KMS-11 (cell line): ENCODE data around the gene FBXO21.
A peak's percentile ranks its signal among the peaks of the same experiment; 100 is the strongest.

ENCODE experiments used
- H2AFZ ChIP-seq: fragments of 200-600 bp; sonication (generic); 2 replicates; pipeline ENCODE4 v1.6.1; 2016; ENCODE audit warnings: antibody characterized with exemption, mixed run types, low read depth
- H3K27ac ChIP-seq: fragments of 200-600 bp; sonication (generic); 2 replicates; pipeline ENCODE4 v1.6.1; 2016; ENCODE audit warnings: mild to moderate bottlenecking, mixed run types
- H3K27me3 ChIP-seq: fragments of 200-600 bp; sonication (generic); 2 replicates; pipeline ENCODE4 v1.6.1; 2017; ENCODE audit warnings: mild to moderate bottlenecking, low read depth, mixed run types, moderate library complexity; ENCODE audit not compliant: insufficient read depth
- H3K36me3 ChIP-seq: fragments of 200-600 bp; sonication (generic); 2 replicates; pipeline ENCODE4 v1.6.1; 2017; ENCODE audit warnings: mild to moderate bottlenecking, mixed run types; ENCODE audit not compliant: insufficient read depth
- H3K4me1 ChIP-seq: fragments of 200-600 bp; sonication (generic); 2 replicates; pipeline ENCODE4 v1.6.1; 2016; ENCODE audit warnings: mild to moderate bottlenecking, low read depth, mixed run types; ENCODE audit not compliant: poor library complexity, severe bottlenecking
- H3K4me2 ChIP-seq: fragments of 200-600 bp; sonication (generic); 2 replicates; pipeline ENCODE4 v1.7.0; 2016; ENCODE audit warnings: mild to moderate bottlenecking, mixed run types
- H3K4me3 ChIP-seq: fragments of 200-600 bp; sonication (generic); IDR thresholded peaks from 2 replicates; pipeline ENCODE4 v1.6.1; 2017; ENCODE audit warnings: low read depth, low read length, mixed read lengths; ENCODE audit not compliant: insufficient read depth
- H3K79me2 ChIP-seq: fragments of 200-600 bp; sonication (generic); 2 replicates; pipeline ENCODE4 v1.6.1; 2016; ENCODE audit warnings: low read depth, mixed run types; ENCODE audit not compliant: insufficient read depth
- H3K9ac ChIP-seq: fragments of 200-600 bp; sonication (generic); 2 replicates; pipeline ENCODE4 v1.6.1; 2016; ENCODE audit warnings: mild to moderate bottlenecking, mixed run types
- H4K20me1 ChIP-seq: fragments of 200-600 bp; sonication (generic); 2 replicates; pipeline ENCODE4 v1.6.1; 2016; ENCODE audit warnings: mild to moderate bottlenecking, mixed run types; ENCODE audit not compliant: insufficient read depth
- TF ChIP-seq, protein P1 (sequence below): fragments of 200-600 bp; sonication (generic); conservative IDR thresholded peaks from 2 replicates; pipeline ENCODE4 v1.6.1; 2017; ENCODE audit warnings: low read depth, mild to moderate bottlenecking, antibody characterized with exemption, low read length, moderate library complexity, mixed read lengths

Gene FBXO21

GRCh38 chr12:117113231-117113630, 77.0 kb downstream of the FBXO21 start:
- Histone ChIP-seq H3K27ac (no peak overlapping the region), H3K4me3 (no peak overlapping the region), H3K9ac (no peak overlapping the region), H3K4me1 (peaks cover 31% of the 10 kb centered on the region), H3K4me2 (no peak overlapping the region), H3K36me3 (no peaks in the 10 kb centered on the region), H3K79me2 (no peaks in the 10 kb centered on the region), H4K20me1 (no peaks in the 10 kb centered on the region), H2AFZ (no peak overlapping the region), H3K27me3 (no peaks in the 10 kb centered on the region)
- TF ChIP-seq, protein P1, sequence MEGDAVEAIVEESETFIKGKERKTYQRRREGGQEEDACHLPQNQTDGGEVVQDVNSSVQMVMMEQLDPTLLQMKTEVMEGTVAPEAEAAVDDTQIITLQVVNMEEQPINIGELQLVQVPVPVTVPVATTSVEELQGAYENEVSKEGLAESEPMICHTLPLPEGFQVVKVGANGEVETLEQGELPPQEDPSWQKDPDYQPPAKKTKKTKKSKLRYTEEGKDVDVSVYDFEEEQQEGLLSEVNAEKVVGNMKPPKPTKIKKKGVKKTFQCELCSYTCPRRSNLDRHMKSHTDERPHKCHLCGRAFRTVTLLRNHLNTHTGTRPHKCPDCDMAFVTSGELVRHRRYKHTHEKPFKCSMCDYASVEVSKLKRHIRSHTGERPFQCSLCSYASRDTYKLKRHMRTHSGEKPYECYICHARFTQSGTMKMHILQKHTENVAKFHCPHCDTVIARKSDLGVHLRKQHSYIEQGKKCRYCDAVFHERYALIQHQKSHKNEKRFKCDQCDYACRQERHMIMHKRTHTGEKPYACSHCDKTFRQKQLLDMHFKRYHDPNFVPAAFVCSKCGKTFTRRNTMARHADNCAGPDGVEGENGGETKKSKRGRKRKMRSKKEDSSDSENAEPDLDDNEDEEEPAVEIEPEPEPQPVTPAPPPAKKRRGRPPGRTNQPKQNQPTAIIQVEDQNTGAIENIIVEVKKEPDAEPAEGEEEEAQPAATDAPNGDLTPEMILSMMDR = no peak

- peak overlapping the region; percentile 64; the same call in 1 of the 2 replicates for H2AFZ ChIP-seq
- H3K9ac ChIP-seq = peak overlapping the region; percentile 58; the same call in 1 of the 2 replicates
These were observed 78.3 kb downstream of the FBXO21 start for GRCh38 chr12:117111821-117112595.

DNA sequence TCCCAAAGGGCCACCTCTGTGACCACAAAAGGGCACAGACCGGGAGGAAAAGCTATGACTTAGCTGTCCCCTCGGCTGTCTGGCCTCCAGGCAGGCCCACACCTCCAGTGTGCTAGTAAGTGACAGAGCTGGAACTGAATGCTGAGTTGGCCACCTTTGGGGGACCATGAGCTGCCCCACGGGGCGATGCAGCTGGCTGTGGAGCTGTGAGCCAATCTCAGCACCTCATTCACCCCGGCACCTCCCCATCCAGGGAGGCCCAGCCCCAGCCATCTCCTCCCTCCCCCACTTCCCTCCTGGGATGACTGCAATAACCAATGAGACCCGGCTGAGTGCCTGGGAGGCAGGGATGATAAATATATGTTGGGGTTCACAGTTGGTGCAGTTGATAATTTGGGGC, 78.9 kb downstream of the FBXO21 start:
- Histone ChIP-seq H3K36me3 (no peaks in the 10 kb centered on the region), H3K4me1 (peaks cover 39% of the 10 kb centered on the region), H3K4me2 (peak overlapping the region; percentile 73), H3K27ac (peak overlapping the region; percentile 68; the same call in 1 of the 2 replicates), H3K4me3 (no peak overlapping the region), H4K20me1 (no peaks in the 10 kb centered on the region), H3K79me2 (no peaks in the 10 kb centered on the region), H2AFZ (peak overlapping the region; percentile 64; the same call in 1 of the 2 replicates), H3K9ac (peak overlapping the region; percentile 58; the same call in 1 of the 2 replicates), H3K27me3 (no peaks in the 10 kb centered on the region)
- TF ChIP-seq, protein P1 = no peak

More at GRCh38 chr12:117111821-117112595, 78.3 kb downstream of the FBXO21 start:
- no peaks in the 10 kb centered on the region for H3K27me3 ChIP-seq
- peak overlapping the region; percentile 73 for H3K4me2 ChIP-seq
- no peaks in the 10 kb centered on the region for H4K20me1 ChIP-seq
- no peaks in the 10 kb centered on the region for H3K36me3 ChIP-seq
- H3K4me3 ChIP-seq = no peak overlapping the region
- TF ChIP-seq, protein P1 = no peak
- H3K4me1 ChIP-seq = peaks cover 33% of the 10 kb centered on the region
- H3K79me2 ChIP-seq = no peaks in the 10 kb centered on the region
- H3K27ac ChIP-seq = peak overlapping the region; percentile 68

DNA sequence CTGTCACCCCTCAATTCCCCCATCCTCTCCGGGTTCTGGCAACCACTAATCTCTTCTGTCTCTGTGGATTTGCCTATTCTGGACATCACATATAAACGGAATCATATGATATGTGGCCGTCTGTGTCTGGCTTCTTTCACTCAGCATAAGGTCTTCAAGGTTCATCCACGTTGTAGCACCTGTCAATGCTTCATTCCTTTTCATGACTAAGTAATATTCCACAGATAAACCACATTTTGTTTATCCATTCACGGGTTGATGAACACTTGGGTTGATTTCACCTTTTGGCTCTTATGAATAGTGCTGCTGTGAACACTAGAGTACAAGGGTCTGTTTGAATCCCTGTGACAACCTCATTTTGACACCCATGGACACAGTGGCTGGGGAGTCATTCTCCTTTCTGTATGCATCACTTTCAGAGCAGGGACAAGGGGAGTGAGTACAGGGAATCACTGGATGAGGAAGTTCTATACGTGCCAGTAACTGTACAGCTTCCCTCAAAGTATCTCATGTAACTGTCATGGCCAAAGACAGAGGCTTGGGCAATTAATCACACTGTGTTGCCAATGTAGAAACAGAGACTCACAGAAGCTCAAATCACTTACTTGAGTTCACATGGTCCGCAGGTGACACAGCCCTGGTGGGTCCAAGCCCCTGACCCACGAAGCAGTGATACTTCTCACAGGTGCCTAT, 80.2 kb downstream of the FBXO21 start:
- no peaks in the 10 kb centered on the region for H3K79me2 ChIP-seq
- peaks cover 49% of the 10 kb centered on the region for H3K4me1 ChIP-seq
- H4K20me1 ChIP-seq = no peaks in the 10 kb centered on the region
- no peaks in the 10 kb centered on the region for H3K27me3 ChIP-seq
- H3K4me2 ChIP-seq = peak overlapping the region; percentile 2; the same call in 1 of the 2 replicates
- TF ChIP-seq, protein P1 = no peak
- H3K27ac ChIP-seq = no peak overlapping the region
- no peak overlapping the region for H3K4me3 ChIP-seq
- H3K36me3 ChIP-seq = no peaks in the 10 kb centered on the region
- H2AFZ ChIP-seq = no peak overlapping the region
- no peak overlapping the region for H3K9ac ChIP-seq
